LNCAP (cell line): ENCODE data around the gene RNF148.

Experiments used
- CTCF ChIP-seq: fragments of 450-650 bp; IDR thresholded peaks from 2 replicates; pipeline ENCODE4 v1.5.1; 2017; ENCODE audit warnings: mild to moderate bottlenecking

Gene RNF148

GRCh38 chr7:122709930-122710646, 7.4 kb upstream of the RNF148 start:
- TF ChIP-seq CTCF = no peak

- no peak for TF ChIP-seq CTCF
Measured at GRCh38 chr7:122706836-122707235, 4.1 kb upstream of the RNF148 start.

GRCh38 chr7:122699017-122699416, 3.7 kb downstream of the RNF148 start, which contains the start of gene RNF133:
TSS of gene RNF133 (minus strand) at chr7:122699117. CDS start at chr7:122698918, 199 bp downstream.
- TF ChIP-seq CTCF = no peak

- no peak for TF ChIP-seq CTCF
Measured at GRCh38 chr7:122695816-122696215, 6.9 kb downstream of the RNF148 start.

- no peak for TF ChIP-seq CTCF
Measured at GRCh38 chr7:122694697-122695096, 8.0 kb downstream of the RNF148 start.

- no peak for TF ChIP-seq CTCF
Measured at GRCh38 chr7:122692769-122693309, 9.9 kb downstream of the RNF148 start.

- no peak for TF ChIP-seq CTCF
Measured at GRCh38 chr7:122691569-122692235, 11.0 kb downstream of the RNF148 start.
